GM23338 (cell line): Measurements from ENCODE around the gene SRGAP1. TPM values are rescaled to one million over a fixed set of nuclear protein-coding genes. Genes with fewer than 3 reads are reported as not detected.

Experiments used
- ATAC-seq: fragments of 200-7000 bp; cut with Tn5 transposase; 3 replicates; pipeline ENCODE4 v1.9.1; 2020
- DNase-seq: peaks from one replicate; pipeline ENCODE4 v3.0.0-alpha.2; 2015; ENCODE audit warnings: low spot score
- H2AFZ ChIP-seq: fragments of 200-600 bp; sonication (generic); 2 replicates; pipeline ENCODE4 v1.8.0; 2016; ENCODE audit warnings: antibody characterized with exemption, mild to moderate bottlenecking, moderate library complexity
- H3F3A ChIP-seq: fragments of 200-600 bp; sonication (generic); replicated peaks from 2 replicates; pipeline ENCODE4 v1.8.0; 2017; ENCODE audit warnings: antibody characterized with exemption, mixed run types, low read depth
- H3K27ac ChIP-seq: fragments of 200-600 bp; sonication (generic); 2 replicates; pipeline ENCODE4 v1.6.1; 2016; ENCODE audit warnings: low read depth
- H3K27me3 ChIP-seq: fragments of 200-600 bp; sonication (generic); 2 replicates; pipeline ENCODE4 v1.8.0; 2016; ENCODE audit warnings: mild to moderate bottlenecking, mixed run types, moderate library complexity; ENCODE audit not compliant: insufficient read depth
- H3K36me3 ChIP-seq: fragments of 200-600 bp; sonication (generic); 2 replicates; pipeline ENCODE4 v1.8.0; 2016; ENCODE audit warnings: mild to moderate bottlenecking; ENCODE audit not compliant: insufficient read depth
- H3K4me1 ChIP-seq: fragments of 200-600 bp; sonication (generic); 2 replicates; pipeline ENCODE4 v1.8.0; 2016; ENCODE audit warnings: mild to moderate bottlenecking, moderate library complexity; ENCODE audit not compliant: insufficient read depth
- H3K4me2 ChIP-seq: fragments of 200-600 bp; sonication (generic); 2 replicates; pipeline ENCODE4 v1.7.1; 2017; ENCODE audit warnings: mixed run types
- H3K4me3 ChIP-seq: fragments of 200-600 bp; sonication (generic); 2 replicates; pipeline ENCODE4 v1.6.1; 2016; ENCODE audit warnings: mixed run types
- H3K79me2 ChIP-seq: fragments of 200-600 bp; sonication (generic); replicated peaks from 2 replicates; pipeline ENCODE4 v1.8.0; 2017; ENCODE audit warnings: mild to moderate bottlenecking; ENCODE audit not compliant: insufficient read depth
- H3K9me2 ChIP-seq: fragments of 200-600 bp; sonication (generic); 2 replicates; pipeline ENCODE4 v1.8.0; 2017; ENCODE audit not compliant: insufficient read depth
- H4K20me1 ChIP-seq: fragments of 200-600 bp; sonication (generic); replicated peaks from 2 replicates; pipeline ENCODE4 v1.8.0; 2017; ENCODE audit warnings: mild to moderate bottlenecking; ENCODE audit not compliant: insufficient read depth
- H3K27ac Mint-ChIP-seq: 2 replicates; pipeline ENCODE4 v1.8.0; 2020; ENCODE audit warnings: inconsistent platforms, mild to moderate bottlenecking, moderate library complexity, mixed read lengths
- H3K27me3 Mint-ChIP-seq: 3 replicates; pipeline ENCODE4 v1.8.0; 2022; ENCODE audit warnings: low read depth, mild to moderate bottlenecking, moderate library complexity, mixed read lengths, inconsistent platforms; ENCODE audit not compliant: insufficient read depth, poor library complexity
- H3K36me3 Mint-ChIP-seq: 3 replicates; pipeline ENCODE4 v1.8.0; 2021; ENCODE audit warnings: low read depth, mild to moderate bottlenecking, inconsistent platforms, moderate library complexity, mixed read lengths
- H3K4me1 Mint-ChIP-seq: 3 replicates; pipeline ENCODE4 v1.8.0; 2020; ENCODE audit warnings: mild to moderate bottlenecking, inconsistent platforms, mixed read lengths
- H3K4me3 Mint-ChIP-seq: 3 replicates; pipeline ENCODE4 v1.8.0; 2021; ENCODE audit warnings: moderate library complexity, mild to moderate bottlenecking, inconsistent platforms, mixed read lengths
- H3K9me3 Mint-ChIP-seq: 3 replicates; pipeline ENCODE4 v1.8.0; 2020; ENCODE audit warnings: moderate library complexity, mild to moderate bottlenecking, inconsistent platforms, mixed read lengths
- CREB1 ChIP-seq: fragments of 250-450 bp; sonication (Bioruptor Pico); IDR thresholded peaks from 2 replicates; pipeline ENCODE4 v1.5.0; 2020; ENCODE audit warnings: low read depth, mild to moderate bottlenecking, moderate library complexity
- EZH2 ChIP-seq: fragments of 200-600 bp; sonication (generic); IDR thresholded peaks from one replicate; pipeline ENCODE4 v1.8.0; 2017; ENCODE audit warnings: antibody characterized with exemption, mild to moderate bottlenecking, low read depth; ENCODE audit not compliant: unreplicated experiment
- EZH2phosphoT487 ChIP-seq: fragments of 200-600 bp; sonication (generic); IDR thresholded peaks from one replicate; pipeline ENCODE4 v1.8.1; 2018; ENCODE audit warnings: antibody characterized with exemption; ENCODE audit not compliant: unreplicated experiment
- STAT1 ChIP-seq: IDR thresholded peaks from one replicate; pipeline ENCODE4 v1.6.1; 2016; ENCODE audit warnings: antibody characterized with exemption; ENCODE audit not compliant: unreplicated experiment
- ZNF114 ChIP-seq: fragments of 250-450 bp; sonication (Bioruptor Pico); IDR thresholded peaks from 2 replicates; pipeline ENCODE4 v1.5.0; 2020; ENCODE audit warnings: mild to moderate bottlenecking, moderate library complexity
- ZNF331 ChIP-seq: fragments of 250-450 bp; sonication (Bioruptor Pico); IDR thresholded peaks from 2 replicates; pipeline ENCODE4 v1.5.0; 2020; ENCODE audit warnings: low read depth, mild to moderate bottlenecking, moderate library complexity
- polyA plus RNA-seq: library from polyadenylated mRNA; unstranded; fragments of >200 nt; fragmentation: Nextera tagmentation; extraction: Ambion mirVana; gene quantifications from 2 replicates; pipeline ENCODE4 v1.2.1, GENCODE V29; 2016
- total RNA-seq: library from RNA; depleted of rRNA; stranded (reverse); fragments of >200 nt; shearing (Covaris generic); gene quantifications from 2 replicates; pipeline ENCODE4 v1.2.3, GENCODE V29; 2014
- TF ChIP-seq, protein P1 (sequence below): IDR thresholded peaks from one replicate; pipeline ENCODE4 v1.6.1; 2018; ENCODE audit warnings: antibody characterized with exemption; ENCODE audit not compliant: unreplicated experiment
- TF ChIP-seq, protein P2 (sequence below): fragments of 250-450 bp; sonication (Bioruptor Pico); IDR thresholded peaks from 2 replicates; pipeline ENCODE4 v1.5.0; 2020; ENCODE audit warnings: mild to moderate bottlenecking, moderate library complexity
- TF ChIP-seq, protein P3 (sequence below): IDR thresholded peaks from 2 replicates; pipeline ENCODE4 v1.6.1; 2016; ENCODE audit warnings: antibody characterized with exemption
- TF ChIP-seq, protein P4 (sequence below), 2 experiments: fragments of 200-600 bp in 1 of 2; sonication (generic) in 1 of 2; conservative IDR thresholded peaks; 2 replicates each; pipeline versions ENCODE4 v1.5.1 to v1.6.1; 2016 to 2017; ENCODE audit warnings: antibody characterized with exemption in 2 of 2, low read depth in 2 of 2, mild to moderate bottlenecking in 2 of 2, moderate library complexity in 1 of 2

Gene SRGAP1
- total and polyA plus RNA-seq, 2 experiments from 2014 or later = 6.1 to 8.1 TPM

DNA sequence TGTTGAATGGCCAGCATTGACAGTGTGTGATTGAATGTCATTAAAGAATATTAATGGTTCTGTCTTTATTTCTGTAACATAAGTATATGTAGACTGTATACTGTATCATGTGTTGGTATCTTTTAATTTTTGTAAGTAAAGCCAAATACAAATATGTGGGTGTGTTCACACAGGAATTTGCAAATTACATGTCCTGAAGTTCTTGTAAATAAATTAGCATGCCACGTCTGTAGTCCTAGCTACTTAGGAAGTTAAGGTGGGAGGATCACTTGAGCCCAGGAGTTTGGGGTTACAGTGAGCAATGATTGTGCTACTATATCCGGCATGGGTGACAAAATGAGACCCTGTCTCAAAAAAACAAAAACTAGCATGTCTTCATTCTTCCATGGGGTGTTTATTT lies 278.5 kb downstream of the SRGAP1 start (continued):
- TF ChIP-seq, protein P1, sequence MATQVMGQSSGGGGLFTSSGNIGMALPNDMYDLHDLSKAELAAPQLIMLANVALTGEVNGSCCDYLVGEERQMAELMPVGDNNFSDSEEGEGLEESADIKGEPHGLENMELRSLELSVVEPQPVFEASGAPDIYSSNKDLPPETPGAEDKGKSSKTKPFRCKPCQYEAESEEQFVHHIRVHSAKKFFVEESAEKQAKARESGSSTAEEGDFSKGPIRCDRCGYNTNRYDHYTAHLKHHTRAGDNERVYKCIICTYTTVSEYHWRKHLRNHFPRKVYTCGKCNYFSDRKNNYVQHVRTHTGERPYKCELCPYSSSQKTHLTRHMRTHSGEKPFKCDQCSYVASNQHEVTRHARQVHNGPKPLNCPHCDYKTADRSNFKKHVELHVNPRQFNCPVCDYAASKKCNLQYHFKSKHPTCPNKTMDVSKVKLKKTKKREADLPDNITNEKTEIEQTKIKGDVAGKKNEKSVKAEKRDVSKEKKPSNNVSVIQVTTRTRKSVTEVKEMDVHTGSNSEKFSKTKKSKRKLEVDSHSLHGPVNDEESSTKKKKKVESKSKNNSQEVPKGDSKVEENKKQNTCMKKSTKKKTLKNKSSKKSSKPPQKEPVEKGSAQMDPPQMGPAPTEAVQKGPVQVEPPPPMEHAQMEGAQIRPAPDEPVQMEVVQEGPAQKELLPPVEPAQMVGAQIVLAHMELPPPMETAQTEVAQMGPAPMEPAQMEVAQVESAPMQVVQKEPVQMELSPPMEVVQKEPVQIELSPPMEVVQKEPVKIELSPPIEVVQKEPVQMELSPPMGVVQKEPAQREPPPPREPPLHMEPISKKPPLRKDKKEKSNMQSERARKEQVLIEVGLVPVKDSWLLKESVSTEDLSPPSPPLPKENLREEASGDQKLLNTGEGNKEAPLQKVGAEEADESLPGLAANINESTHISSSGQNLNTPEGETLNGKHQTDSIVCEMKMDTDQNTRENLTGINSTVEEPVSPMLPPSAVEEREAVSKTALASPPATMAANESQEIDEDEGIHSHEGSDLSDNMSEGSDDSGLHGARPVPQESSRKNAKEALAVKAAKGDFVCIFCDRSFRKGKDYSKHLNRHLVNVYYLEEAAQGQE = no peak
- TF ChIP-seq EZH2phosphoT487 = no peak
- no peak for TF ChIP-seq EZH2
- TF ChIP-seq, protein P2, sequence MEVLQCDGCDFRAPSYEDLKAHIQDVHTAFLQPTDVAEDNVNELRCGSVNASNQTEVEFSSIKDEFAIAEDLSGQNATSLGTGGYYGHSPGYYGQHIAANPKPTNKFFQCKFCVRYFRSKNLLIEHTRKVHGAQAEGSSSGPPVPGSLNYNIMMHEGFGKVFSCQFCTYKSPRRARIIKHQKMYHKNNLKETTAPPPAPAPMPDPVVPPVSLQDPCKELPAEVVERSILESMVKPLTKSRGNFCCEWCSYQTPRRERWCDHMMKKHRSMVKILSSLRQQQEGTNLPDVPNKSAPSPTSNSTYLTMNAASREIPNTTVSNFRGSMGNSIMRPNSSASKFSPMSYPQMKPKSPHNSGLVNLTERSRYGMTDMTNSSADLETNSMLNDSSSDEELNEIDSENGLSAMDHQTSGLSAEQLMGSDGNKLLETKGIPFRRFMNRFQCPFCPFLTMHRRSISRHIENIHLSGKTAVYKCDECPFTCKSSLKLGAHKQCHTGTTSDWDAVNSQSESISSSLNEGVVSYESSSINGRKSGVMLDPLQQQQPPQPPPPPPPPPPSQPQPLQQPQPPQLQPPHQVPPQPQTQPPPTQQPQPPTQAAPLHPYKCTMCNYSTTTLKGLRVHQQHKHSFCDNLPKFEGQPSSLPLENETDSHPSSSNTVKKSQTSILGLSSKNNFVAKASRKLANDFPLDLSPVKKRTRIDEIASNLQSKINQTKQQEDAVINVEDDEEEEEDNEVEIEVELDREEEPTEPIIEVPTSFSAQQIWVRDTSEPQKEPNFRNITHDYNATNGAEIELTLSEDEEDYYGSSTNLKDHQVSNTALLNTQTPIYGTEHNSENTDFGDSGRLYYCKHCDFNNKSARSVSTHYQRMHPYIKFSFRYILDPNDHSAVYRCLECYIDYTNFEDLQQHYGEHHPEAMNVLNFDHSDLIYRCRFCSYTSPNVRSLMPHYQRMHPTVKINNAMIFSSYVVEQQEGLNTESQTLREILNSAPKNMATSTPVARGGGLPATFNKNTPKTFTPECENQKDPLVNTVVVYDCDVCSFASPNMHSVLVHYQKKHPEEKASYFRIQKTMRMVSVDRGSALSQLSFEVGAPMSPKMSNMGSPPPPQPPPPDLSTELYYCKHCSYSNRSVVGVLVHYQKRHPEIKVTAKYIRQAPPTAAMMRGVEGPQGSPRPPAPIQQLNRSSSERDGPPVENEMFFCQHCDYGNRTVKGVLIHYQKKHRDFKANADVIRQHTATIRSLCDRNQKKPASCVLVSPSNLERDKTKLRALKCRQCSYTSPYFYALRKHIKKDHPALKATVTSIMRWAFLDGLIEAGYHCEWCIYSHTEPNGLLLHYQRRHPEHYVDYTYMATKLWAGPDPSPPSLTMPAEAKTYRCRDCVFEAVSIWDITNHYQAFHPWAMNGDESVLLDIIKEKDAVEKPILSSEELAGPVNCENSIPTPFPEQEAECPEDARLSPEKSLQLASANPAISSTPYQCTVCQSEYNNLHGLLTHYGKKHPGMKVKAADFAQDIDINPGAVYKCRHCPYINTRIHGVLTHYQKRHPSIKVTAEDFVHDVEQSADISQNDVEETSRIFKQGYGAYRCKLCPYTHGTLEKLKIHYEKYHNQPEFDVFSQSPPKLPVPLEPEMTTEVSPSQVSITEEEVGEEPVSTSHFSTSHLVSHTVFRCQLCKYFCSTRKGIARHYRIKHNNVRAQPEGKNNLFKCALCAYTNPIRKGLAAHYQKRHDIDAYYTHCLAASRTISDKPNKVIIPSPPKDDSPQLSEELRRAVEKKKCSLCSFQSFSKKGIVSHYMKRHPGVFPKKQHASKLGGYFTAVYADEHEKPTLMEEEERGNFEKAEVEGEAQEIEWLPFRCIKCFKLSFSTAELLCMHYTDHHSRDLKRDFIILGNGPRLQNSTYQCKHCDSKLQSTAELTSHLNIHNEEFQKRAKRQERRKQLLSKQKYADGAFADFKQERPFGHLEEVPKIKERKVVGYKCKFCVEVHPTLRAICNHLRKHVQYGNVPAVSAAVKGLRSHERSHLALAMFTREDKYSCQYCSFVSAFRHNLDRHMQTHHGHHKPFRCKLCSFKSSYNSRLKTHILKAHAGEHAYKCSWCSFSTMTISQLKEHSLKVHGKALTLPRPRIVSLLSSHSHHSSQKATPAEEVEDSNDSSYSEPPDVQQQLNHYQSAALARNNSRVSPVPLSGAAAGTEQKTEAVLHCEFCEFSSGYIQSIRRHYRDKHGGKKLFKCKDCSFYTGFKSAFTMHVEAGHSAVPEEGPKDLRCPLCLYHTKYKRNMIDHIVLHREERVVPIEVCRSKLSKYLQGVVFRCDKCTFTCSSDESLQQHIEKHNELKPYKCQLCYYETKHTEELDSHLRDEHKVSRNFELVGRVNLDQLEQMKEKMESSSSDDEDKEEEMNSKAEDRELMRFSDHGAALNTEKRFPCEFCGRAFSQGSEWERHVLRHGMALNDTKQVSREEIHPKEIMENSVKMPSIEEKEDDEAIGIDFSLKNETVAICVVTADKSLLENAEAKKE (CRISPR knock-in tag) = no peak

DNA sequence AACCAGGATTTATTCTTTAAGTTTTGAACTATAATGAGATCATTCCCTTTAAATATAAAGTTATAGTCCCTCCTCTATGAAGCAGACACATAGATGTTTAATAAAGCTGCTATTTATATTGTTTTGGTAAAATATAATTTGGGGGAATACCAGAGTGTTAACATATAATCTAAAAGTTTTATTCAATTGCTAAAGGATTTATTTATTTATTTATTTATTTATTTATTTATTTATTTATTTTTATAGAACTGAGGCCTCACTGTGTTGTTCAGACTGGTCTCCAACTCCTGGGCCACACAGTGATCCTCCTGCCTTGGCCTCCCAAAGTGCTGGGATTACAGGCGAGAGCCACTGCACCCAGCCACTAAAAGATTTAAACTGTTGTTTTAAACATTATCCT lies 278.9 kb downstream of the SRGAP1 start:
- Mint-ChIP-seq H3K4me3 (no peak overlapping the region), H3K4me1 (no peaks in the 10 kb centered on the region), H3K27ac (no peak overlapping the region), H3K36me3 (no peaks in the 10 kb centered on the region), H3K27me3 (no peaks in the 10 kb centered on the region), H3K9me3 (no peaks in the 10 kb centered on the region)
- H4K20me1 ChIP-seq = no peaks in the 10 kb centered on the region
- no peak overlapping the region for H2AFZ ChIP-seq
- no peak for TF ChIP-seq ZNF114
- TF ChIP-seq, protein P3, sequence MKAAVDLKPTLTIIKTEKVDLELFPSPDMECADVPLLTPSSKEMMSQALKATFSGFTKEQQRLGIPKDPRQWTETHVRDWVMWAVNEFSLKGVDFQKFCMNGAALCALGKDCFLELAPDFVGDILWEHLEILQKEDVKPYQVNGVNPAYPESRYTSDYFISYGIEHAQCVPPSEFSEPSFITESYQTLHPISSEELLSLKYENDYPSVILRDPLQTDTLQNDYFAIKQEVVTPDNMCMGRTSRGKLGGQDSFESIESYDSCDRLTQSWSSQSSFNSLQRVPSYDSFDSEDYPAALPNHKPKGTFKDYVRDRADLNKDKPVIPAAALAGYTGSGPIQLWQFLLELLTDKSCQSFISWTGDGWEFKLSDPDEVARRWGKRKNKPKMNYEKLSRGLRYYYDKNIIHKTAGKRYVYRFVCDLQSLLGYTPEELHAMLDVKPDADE = no peak
- TF ChIP-seq ZNF331 = no peak
- TF ChIP-seq CREB1 (CRISPR knock-in tag) = no peak
- no peak for TF ChIP-seq STAT1
- TF ChIP-seq, protein P4, sequence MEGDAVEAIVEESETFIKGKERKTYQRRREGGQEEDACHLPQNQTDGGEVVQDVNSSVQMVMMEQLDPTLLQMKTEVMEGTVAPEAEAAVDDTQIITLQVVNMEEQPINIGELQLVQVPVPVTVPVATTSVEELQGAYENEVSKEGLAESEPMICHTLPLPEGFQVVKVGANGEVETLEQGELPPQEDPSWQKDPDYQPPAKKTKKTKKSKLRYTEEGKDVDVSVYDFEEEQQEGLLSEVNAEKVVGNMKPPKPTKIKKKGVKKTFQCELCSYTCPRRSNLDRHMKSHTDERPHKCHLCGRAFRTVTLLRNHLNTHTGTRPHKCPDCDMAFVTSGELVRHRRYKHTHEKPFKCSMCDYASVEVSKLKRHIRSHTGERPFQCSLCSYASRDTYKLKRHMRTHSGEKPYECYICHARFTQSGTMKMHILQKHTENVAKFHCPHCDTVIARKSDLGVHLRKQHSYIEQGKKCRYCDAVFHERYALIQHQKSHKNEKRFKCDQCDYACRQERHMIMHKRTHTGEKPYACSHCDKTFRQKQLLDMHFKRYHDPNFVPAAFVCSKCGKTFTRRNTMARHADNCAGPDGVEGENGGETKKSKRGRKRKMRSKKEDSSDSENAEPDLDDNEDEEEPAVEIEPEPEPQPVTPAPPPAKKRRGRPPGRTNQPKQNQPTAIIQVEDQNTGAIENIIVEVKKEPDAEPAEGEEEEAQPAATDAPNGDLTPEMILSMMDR (conservative IDR thresholded peaks at IDR 0.05; ENCODE audit: low read depth in 2 of 2) = no peak
- TF ChIP-seq EZH2 = no peak
- H3K27ac ChIP-seq = no peak overlapping the region
- H3K4me3 ChIP-seq = no peak overlapping the region
- no peak overlapping the region for H3K4me2 ChIP-seq
- no peaks in the 10 kb centered on the region for H3K36me3 ChIP-seq
- H3K9me2 ChIP-seq = no peaks in the 10 kb centered on the region
- H3K27me3 ChIP-seq = no peaks in the 10 kb centered on the region
- no peaks in the 10 kb centered on the region for H3F3A ChIP-seq
- 0 out of 2 replicates have a peak, but pooled peaks cover 2% of the 10 kb centered on the region for H3K79me2 ChIP-seq
- DNase-seq = no peak
- no peaks in the 10 kb centered on the region for H3K4me1 ChIP-seq
- no peak for ATAC-seq
